ENCODE measurements around the gene SIX1.

The SIX1 gene

DNA sequence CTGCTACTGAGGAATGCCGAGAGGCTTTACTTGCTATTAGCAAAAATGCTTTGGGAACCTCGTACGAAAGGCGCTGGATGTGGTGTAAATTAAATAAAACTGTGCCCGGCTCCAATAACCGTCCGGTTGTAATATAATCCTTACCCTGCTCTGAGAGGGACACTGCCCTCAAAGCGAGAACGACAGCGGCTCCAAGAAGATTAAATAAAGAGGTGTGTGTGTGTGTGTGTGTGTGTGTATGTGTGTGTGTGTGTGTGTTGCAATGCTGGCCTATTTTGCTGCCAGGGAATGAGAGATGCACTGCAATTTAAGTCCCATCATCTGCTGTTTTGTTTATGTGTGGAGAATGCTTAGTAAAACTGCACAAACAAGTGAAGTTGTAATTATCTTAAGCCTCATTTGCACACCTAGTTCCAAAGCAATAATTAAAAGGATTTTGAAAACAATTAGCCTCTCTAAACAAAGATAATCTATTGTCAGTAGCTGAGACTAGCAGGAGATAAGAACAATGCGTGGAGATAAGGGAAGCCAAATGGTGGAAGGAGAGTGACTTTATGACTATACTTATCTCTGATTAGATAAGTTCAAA is 1.2 kb upstream of the SIX1 start:
- Histone ChIP-seq H3K4me2 (ENCODE audit: low read depth, low read length, poor library complexity, severe bottlenecking) (no peak overlapping the region), H3K9me3 (ENCODE audit: insufficient read depth, low read length) (no peaks in the 10 kb centered on the region), H3K79me2 (ENCODE audit: insufficient read depth, low read length) (no peaks in the 10 kb centered on the region), H3K4me3 (ENCODE audit: insufficient read depth, low read length, poor library complexity, severe bottlenecking) (no peak overlapping the region), H3K9me2 (replicated peaks; ENCODE audit: insufficient read depth, low read length) (no peaks in the 10 kb centered on the region), H2AFZ (ENCODE audit: low read depth, low read length, severe bottlenecking) (no peak overlapping the region), H4K20me1 (ENCODE audit: low read depth, low read length) (no peaks in the 10 kb centered on the region), H3K27ac (ENCODE audit: low read depth, low read length) (no peak overlapping the region), H3K27me3 (ENCODE audit: low read length) (no peaks in the 10 kb centered on the region), H3F3A (ENCODE audit: insufficient read depth) (no peaks in the 10 kb centered on the region), H3K9ac (ENCODE audit: low read length) (no peak overlapping the region), H3K36me3 (ENCODE audit: low read length) (no peaks in the 10 kb centered on the region)
- TF ChIP-seq EZH2phosphoT487 (conservative IDR thresholded peaks at IDR 0.05; ENCODE audit: low read length) (no peak), CTCF (IDR thresholded peaks at IDR 0.05; ENCODE audit: insufficient read depth, low read length, poor library complexity, severe bottlenecking) (no peak)

DNA sequence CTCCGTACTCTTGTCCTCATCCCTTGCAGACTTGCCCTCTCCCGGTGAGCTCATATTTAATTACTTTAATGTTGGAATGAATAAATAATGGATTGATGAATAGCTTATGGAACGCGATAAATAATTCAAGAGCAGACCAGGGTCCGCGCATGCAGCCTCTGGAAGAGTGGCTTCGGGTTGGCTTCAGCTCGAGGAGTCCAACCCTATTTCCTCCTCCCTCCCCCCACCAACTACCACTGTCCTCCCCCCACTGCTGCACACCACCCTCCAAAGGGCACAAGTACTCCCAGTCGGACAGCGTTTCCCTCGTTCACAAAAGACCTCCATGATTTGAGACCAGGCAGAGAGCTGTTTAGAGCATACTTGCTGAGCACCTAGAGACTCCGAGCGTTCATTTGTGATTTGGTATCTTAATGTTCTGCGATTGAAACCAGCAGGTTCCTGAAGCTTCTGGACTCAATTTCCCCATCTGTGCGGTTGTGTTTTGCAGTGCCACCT is 647 bp upstream of the SIX1 start:
- no peak overlapping the region for H3K4me3 ChIP-seq (ENCODE audit: insufficient read depth, low read length, poor library complexity, severe bottlenecking)
- H3K36me3 ChIP-seq (ENCODE audit: low read length), result no peaks in the 10 kb centered on the region

DNA sequence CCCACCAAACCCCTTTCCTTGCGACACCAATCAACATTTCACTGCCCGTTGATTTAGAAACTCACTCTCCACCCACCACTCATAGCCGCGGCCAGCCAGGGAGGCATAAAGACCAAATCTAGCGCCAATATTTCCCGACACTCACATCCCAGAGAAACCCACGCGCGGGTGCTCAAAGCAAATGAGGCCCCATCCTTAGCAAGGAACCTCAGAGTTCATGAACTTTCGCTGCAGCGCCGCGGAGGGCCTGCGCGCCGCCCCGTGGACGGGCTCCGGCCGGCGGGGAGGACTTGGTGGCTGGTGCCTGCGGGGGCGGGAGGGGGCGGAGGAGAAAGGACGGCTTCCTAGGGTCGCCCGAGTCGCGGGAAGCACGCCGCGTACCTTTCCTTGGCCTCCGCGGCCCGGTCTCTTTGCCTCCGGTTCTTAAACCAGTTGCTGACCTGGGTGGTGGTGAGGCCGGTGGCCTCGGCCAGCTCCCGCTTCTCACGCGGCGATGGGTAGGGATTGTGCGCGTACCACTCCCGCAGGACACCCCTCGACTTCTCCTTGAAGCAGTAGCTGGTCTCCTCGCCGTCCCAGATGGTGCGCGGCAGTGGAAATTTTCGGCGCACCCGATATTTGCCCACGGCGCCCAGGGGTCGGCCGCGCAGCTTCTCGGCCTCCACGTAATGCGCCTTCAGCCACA is 886 bp downstream of the SIX1 start:
- Histone ChIP-seq H3K27me3 (ENCODE audit: low read length) (no peaks in the 10 kb centered on the region), H3K79me2 (ENCODE audit: insufficient read depth, low read length) (no peaks in the 10 kb centered on the region), H3K9me3 (ENCODE audit: insufficient read depth, low read length) (no peaks in the 10 kb centered on the region), H3K9me2 (replicated peaks; ENCODE audit: insufficient read depth, low read length) (no peaks in the 10 kb centered on the region), H2AFZ (ENCODE audit: low read depth, low read length, severe bottlenecking) (no peak overlapping the region), H3K4me3 (ENCODE audit: insufficient read depth, low read length, poor library complexity, severe bottlenecking) (no peak overlapping the region), H3K36me3 (ENCODE audit: low read length) (no peaks in the 10 kb centered on the region), H3K27ac (ENCODE audit: low read depth, low read length) (no peak overlapping the region), H3K9ac (ENCODE audit: low read length) (no peak overlapping the region), H3K4me2 (ENCODE audit: low read depth, low read length, poor library complexity, severe bottlenecking) (no peak overlapping the region), H4K20me1 (ENCODE audit: low read depth, low read length) (no peaks in the 10 kb centered on the region), H3F3A (ENCODE audit: insufficient read depth) (no peaks in the 10 kb centered on the region)
- no peak for TF ChIP-seq EZH2phosphoT487 (conservative IDR thresholded peaks at IDR 0.05; ENCODE audit: low read length)
- TF ChIP-seq CTCF (IDR thresholded peaks at IDR 0.05; ENCODE audit: insufficient read depth, low read length, poor library complexity, severe bottlenecking), result no peak

More for the DNA sequence above, 647 bp upstream of the SIX1 start:
- no peaks in the 10 kb centered on the region for H3K9me2 ChIP-seq (replicated peaks; ENCODE audit: insufficient read depth, low read length)
- H3K27me3 ChIP-seq (ENCODE audit: low read length), result no peaks in the 10 kb centered on the region
- H4K20me1 ChIP-seq (ENCODE audit: low read depth, low read length), result no peaks in the 10 kb centered on the region
- no peak overlapping the region for H3K4me2 ChIP-seq (ENCODE audit: low read depth, low read length, poor library complexity, severe bottlenecking)
- H3F3A ChIP-seq (ENCODE audit: insufficient read depth), result no peaks in the 10 kb centered on the region
- no peak overlapping the region for H3K27ac ChIP-seq (ENCODE audit: low read depth, low read length)
- no peak overlapping the region for H2AFZ ChIP-seq (ENCODE audit: low read depth, low read length, severe bottlenecking)
- H3K79me2 ChIP-seq (ENCODE audit: insufficient read depth, low read length), result no peaks in the 10 kb centered on the region
- no peaks in the 10 kb centered on the region for H3K9me3 ChIP-seq (ENCODE audit: insufficient read depth, low read length)
- H3K9ac ChIP-seq (ENCODE audit: low read length), result no peak overlapping the region
- no peak for TF ChIP-seq CTCF (IDR thresholded peaks at IDR 0.05; ENCODE audit: insufficient read depth, low read length, poor library complexity, severe bottlenecking)
- TF ChIP-seq EZH2phosphoT487 (conservative IDR thresholded peaks at IDR 0.05; ENCODE audit: low read length), result no peak

Data from SU-DHL-6 (cell line).